Activated T-cell treated with anti-CD3 and anti-CD28 coated beads, Interleukin-2, amount 50 U/mL, for 48 hours (primary cell): ENCODE measurements around the gene KCNH1.

Experiments used
- DNase-seq, 2 experiments: peaks; one replicate each; pipeline ENCODE4 v3.0.0-alpha.2; 2020

The KCNH1 gene

DNA sequence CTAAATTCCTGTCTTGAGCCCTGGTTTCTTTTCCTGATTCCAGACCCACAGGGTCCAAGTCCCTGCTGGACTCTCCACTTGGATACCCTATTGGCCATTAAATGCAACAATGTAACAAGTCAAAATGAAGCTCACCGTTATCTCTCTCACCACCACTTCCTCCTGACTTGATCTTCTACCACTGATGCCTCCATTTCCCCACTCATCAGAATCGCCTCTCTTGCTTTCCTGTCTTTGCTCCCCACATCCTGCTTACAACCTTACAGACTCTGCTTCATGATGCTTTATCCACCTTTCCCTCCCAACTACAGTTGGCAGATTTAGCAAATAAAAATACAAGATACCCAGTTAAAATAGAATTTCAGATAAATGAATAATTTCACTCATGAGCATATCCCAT, 343.8 kb downstream of the KCNH1 start:
- no peak for DNase-seq

DNA sequence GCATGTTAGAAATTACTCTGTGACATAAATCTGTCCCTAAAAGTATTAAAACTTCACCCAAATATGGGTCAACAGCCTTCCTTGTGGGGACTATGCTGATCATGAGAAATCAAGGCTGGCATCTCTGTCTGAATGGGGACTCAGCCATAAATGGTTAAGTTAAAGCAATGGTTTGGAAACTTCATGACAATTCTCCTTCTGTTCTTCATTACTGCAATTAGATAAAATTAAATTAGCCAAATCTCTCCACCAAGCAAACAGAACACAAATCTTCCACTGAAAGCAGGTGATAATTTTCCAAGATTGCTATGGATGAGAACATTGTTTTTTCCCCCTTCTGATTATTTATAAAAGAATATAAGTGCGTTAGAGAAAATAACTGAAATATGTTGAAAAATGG, 346.1 kb downstream of the KCNH1 start:
- DNase-seq = no peak

DNA sequence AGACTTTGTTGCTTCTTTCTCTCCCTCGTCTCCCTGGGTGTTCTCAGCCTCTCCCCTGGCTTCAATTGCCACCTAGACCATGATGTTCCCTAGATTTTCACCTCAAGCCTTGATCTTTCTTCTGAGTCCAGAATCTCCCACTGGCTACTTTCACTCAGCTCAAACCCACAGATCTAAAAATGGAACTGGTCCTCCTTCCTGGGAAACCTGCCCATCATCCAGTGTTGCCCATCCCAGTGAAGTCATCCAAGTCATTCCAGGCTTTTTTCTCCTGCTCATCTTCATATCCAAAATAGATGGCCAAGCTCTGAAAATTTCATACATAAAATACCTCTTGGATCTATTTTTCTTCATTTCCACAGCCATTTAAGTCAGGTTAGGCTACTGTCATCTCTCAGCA, 347.4 kb downstream of the KCNH1 start:
- DNase-seq = no peak

DNA sequence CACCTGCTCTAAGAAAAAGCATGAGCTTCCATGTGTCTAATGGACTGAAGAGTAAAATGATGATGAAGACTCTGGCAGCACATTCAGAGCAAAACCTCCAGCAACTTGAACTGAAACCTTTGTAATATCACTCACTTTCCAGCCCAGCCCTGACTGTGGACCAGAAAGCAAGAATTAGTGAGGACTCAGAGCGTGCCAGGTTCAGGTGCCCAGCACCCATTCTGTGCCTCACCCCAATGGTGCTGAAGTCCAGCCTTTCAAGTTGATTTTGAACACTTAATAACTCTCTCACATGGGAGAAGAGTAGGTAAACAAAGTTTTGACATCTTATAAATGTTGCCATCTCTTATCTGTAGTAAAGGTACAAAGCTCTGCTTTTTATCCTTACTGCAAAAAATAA, 350.0 kb downstream of the KCNH1 start:
- DNase-seq = no peak

DNA sequence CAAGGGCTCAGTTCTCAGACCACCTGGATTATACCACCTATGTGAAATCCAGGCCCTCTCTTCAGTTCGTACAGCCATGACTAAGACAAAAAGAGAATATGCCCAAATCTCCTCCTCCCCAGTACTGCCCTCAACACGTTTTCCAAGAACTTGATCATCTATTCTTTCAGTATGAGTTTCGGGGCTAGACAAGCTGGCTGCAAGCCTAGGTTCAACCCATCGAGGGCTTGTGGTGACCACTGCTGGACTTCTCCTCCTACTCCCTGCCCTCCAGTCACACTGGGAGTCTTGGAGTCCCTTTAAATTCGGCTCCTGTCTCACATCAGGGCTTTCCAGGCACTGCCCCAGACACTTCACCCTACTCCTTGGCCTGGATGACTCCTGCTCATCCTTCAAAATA, 352.3 kb downstream of the KCNH1 start:
- DNase-seq = no peak

DNA sequence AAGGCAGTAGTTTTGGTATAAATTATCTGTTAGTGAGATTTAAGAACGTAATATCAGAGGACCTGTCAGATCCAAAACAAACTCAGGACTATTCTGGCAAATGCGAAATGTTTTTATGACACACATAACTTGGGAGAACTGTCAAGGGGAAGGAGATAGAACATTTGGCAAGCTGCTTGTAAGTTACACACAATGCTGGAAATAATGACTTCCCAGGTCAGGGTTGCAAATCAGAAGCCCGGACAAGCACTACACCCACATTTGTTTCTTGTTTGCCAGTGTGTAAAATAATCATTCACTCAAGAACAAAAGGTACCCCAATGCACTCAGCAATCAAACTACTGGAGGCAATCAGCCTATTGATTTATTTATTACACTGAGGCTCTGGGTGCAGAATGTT, 354.7 kb downstream of the KCNH1 start:
- no peak for DNase-seq

DNA sequence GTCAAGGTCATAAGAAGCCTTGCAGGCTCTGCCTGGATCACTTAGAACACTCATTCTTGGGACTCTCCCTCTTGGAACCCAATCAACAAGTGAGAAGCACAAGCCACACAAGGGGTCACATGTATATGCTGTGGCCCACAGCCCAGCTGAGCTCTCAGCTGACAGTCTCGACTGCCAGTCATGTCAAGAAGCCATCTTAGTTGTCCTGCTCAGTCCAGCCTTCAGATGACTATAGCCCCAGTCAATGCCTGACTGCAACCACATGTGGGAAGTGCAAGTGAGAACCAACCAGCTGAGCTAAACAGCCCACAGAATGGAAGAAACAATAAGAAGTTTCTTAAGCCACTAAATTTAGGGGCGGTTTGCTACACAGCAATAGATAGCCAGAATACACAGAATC, 356.0 kb downstream of the KCNH1 start:
- DNase-seq = no peak

DNA sequence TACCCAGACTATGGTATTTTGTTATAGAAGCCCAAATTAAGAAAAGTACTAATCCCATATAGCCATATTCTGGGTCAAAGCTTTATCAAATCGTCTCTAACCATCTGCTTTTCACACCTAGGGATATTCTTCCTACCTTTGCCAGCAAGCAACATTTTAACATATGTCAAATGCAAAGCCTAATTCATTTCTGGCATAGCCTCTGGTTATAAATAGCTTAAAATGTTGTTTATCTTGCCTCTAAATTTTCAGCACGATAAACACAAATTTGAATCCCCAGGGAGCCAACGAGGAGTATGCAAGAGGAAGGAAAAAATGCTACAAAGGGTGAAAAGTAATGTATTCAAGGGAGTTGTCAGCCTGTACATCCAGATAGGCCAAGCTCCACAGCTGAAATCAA, 357.2 kb downstream of the KCNH1 start:
- DNase-seq = no peak

DNA sequence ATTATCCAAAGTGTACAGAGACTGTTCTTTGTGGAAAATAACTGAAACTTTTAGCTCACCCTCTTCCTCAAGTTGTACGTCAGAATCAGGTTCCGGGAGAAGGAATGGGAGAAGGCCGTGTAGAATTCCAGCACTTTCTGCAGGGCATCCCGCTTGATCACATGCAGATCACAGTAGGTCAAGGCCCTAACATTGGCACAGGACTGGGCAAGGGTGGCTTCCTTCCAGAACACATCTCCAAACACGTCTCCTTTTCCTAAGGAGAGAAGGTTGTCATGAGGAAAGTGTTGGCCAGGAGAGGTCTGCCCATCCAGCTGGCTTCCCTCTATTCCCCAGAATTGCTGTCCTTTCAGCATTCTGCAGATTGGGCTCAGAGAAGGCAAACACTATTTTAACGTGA, 358.7 kb downstream of the KCNH1 start:
- no peak for DNase-seq

DNA sequence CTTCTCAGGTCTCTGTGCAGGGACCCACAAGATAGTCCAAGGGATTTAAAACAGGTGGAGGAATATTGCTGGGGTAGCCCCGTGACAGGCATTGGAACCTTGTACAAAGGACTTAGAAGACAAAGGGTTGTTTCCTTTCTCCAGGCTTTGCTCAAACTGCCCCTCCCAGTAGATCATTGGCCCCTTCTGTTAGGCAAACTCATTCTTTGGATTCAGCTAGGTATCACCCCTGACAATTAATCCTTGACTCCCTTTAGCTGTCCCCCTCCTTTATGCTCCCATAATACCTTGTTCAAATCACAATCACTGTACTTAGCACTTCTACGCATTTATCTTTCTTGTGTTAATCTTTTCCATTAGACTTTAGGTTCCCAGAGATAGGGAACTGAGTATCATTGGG, 360.5 kb downstream of the KCNH1 start:
- DNase-seq = no peak

DNA sequence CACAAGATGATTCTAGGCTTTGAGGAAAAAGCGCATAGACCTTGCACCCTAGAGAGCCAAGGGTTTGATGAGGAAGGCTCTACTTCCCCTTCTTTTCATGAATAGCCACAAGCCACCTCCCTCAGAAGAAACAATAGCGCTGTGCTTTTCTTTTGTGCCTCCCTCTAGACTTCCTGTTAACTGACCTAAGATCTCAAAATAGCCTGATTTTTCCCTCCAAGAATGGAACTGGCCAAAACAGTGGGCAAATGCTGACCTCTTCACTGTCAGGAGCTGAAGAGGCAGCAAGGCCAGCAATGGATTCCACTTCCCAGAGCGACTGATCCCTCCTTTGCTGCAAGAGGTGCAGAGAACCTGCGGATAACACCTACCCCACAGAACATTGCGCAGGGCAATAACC, 362.8 kb downstream of the KCNH1 start:
- no peak for DNase-seq

DNA sequence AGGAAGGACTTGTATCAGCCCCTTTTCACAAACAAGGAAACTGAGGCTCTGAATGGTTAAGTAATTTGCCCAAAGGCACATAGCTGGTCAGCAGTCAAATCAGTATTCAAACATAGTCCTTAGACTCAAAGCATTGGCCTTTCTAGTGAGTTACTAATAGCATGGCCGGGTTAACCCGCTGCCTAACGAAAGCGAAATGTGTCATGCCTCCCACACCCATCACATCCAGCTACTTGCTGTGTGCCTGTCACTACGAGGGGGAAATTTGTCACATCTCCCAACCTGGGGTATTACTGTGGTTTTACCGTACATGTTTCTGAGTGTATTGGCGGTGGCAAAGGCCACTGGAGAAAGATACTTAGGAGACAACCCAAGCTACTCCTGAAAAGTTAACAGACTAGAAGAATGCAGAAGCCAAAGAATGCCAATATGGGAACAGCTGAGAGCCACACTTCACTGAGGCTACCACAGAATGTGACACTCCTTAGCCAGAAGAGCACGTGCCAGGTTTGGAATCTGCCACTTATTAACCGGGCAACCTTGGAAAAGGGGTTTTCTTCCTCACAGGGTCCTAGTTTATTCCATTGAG, 363.5 kb downstream of the KCNH1 start:
- no peak for DNase-seq

DNA sequence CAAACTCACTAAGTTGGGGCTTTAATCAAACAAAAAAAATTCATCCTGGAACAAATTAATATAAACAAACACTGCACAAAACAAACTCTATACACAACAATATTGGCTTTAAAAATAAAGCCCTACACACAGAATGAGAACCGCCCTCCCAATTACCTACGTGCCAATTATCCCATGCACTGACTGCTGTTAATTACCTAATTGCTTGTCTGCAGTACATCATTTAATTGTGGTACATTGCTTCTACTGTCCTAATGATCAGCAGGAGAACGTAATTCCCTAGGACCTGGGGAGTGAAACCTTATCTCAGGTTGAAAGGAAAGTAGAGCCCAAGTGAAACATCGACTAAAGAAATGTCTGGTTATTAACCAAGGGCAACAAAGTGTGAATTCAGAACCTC, 364.5 kb downstream of the KCNH1 start:
- no peak for DNase-seq

DNA sequence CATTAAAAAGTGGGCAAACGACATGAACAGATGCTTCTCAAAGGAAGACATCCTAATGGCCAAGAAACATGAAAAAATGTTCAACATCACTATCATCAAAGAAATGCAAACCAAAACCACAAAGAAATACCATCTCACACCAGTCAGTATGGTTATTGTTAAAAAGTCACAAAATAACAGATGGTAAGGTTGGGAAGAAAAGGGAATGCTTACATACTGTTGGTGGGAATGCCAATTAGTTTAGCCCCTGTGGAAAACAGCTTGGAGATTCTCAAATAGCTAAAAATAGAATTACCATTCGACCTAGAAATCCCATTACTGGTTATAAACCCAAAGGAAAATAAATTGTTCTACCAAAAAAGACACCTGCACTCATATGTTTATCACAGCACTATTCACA, 369.4 kb downstream of the KCNH1 start:
- DNase-seq = no peak

DNA sequence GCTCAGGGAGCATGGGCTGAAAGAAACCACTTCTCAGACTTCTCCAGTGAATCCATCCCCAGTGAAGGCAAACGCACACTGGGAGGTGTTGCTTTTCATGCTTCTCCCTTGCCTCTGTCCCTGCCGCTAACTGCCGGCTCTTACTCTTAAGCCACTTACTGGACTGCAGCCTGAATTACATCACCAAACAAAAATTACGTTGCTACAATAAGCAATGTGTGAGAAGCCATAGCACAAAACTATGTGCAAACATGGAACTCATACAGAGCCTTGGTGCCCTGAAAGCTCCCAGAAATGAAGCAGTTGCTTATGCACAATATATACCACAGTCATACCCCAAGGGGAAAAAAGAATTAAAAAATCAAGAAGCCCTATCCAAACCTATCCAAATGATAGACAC, 375.2 kb downstream of the KCNH1 start:
- no peak for DNase-seq

DNA sequence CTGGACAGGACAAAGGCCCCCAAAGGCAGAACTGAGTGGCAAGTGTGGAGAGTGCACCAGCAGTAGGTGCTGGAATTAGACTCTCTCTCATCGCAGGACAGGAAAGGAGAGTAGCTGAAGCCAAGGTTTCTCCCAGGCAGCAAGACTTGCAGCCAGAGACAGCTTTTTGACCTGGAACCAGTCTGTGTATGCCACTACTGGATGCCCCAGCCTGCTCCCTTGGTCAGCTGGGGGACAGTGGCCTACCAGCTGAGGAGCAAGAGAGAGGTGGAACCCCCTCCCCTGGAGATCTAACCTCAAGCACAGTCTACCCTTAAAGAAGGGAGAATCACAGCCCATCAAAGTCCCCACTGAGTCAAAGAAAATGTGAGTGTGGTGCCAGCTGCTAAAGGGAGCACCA, 375.7 kb downstream of the KCNH1 start:
- no peak for DNase-seq

DNA sequence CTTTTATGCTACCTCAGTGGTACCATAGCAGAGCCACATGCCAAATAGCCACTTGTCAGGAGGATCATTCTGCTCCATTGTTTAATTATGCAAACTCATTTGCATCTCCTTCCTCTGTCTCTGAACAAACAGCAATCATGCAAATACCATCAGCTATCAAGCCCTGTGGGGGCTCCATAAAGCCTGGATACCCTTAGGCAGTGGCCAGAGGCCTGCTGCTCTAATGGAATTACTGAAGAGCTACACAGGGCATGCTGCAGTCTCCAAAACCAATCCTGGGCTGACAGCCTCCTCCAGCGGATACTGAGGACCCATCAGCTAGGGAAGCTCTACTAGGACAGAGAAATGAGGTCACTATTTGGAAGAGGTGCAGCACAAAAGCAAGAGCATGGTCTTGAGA, 376.3 kb downstream of the KCNH1 start:
- no peak for DNase-seq

DNA sequence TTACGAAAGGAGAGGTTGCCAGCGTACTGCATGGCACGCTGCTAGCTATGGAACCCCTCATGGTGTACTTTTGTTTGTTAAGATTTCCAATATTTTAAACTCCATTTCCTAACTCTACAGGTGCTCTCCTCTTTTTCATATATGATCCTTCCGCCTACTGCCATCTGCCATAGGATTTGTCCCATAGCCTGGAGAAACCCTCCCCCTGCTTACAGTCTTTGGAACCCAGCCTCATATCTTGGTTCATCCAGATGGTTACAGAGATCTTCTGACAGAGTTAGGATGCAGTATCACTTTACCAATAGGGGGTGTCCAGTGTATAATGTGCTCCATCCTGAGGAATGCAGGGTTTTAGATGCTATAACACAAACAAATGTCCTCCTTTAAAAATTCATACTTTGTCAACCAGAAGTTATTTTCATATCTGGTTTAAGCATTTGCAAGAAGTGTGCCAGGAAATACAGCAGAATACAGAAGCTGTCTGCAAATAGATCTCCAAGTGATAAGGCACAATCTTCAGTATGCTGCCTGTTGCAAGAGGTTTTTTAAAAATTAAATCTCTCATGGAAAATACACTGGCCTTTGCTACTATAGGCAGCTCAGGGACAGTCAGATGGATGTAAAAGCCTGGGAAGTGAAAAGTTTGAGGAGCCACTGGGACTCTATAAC, 377.8 kb downstream of the KCNH1 start:
- no peak for DNase-seq

DNA sequence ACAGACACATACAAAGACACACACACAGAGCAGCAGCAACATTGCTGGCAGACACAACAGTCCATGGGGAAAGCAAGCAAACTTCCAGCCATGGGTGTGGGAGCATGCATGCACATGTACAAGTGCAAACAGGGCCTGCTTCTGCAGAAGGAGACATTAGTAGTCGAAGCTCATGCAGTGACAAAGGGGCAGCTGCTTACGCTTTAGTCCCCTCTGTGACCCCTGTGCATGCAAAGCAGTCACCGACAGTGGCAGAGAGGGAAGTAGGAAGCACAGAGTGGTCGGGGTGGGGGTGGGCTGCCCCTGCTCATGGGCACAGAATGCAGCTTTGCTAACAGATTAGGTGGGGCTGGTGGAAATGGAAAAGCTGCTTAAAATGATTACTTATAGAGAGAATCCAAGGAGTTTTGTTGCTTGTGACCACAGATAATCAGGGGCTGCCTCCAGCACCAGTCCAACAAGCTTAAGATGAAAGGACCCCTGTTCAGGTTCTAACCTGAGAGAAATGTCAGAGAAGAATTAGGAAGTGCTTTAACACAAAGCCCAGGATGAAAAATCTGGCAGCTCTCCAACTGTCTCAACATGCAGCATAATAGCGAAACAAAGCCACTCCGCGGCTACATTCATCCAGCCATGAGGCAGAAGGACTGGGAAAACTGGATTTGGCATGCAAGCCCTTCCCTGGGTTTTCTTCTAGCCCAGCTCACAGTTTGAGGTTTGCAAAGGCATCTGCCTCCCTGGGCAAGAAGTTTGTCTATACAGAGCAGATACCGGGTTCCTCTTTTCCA, 378.9 kb downstream of the KCNH1 start:
- no peak for DNase-seq

DNA sequence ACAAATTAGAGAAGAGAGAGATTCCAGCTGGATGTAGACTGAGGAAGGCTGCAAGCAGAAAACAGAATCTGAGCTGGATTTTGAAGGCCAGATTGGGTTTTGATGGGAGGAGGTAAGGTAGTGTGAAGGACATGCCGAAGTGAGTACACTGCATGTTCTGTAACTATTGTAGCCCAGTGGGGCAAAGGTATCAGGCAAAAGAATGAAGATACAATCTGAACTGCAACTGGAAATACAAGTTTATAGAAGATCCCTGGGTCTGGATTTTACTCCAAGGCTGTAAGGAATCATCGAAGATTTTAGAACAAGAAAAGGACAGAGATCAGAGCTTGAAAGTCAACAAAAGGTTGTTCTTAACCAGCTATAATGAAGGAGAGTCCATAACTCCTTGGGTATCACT, 382.0 kb downstream of the KCNH1 start:
- DNase-seq = no peak

DNA sequence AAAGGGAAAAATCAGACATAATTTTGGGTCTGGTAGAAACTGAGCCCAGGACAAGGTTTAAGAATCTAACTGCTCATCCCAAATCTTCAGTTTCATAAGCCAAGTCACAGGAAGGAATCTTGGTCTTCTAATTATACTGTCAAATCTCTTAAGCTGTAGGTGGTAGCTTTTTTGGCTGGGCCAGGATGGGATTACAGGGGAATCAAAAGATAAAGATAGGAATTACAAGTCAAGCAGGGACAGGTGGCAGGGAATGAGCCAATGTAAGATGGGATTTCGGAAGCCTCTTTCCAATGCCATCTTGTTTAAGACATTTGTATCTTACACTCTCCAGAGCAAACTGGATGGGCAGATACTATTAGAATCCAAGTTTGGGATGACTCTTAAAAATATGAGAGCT, 383.5 kb downstream of the KCNH1 start:
- no peak for DNase-seq

DNA sequence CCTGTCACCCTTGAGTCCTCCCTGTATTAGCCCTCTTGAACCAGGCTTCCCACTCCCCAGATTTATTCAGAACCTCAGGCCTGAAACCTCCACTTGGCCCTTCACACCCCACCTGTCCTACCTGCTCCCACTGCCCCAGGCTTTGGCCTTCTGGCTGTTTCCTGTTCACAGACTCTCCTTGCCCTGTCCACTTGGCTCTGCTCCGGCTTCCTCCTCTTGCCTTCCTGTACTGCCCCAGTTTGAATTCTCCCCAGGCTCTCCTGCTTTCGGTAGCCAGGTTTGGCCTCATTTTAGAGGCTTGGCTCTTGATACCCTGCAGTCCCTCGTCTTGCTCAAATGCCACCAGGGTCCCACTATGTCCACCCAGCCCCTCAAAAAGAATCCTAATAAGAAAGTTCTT, 385.2 kb downstream of the KCNH1 start:
- no peak for DNase-seq

DNA sequence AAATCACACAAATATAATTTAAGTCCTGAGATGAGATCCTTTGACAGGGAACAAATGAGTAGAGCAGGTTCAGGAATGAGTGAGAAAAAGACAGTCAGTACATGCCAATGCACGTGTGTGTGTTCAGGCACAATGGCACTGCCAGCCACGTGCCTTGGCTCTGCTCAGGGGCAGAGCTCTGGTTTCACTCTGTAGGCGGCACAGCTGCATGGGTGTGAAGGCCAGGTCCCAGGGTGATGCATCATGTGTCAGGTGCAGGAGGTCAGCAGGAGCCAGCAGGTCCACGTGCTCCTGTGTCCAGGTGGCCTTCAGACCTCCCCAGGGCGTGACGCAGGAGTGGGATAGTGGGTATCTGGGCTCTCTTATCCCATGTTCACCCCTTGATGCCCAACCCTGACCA, 386.1 kb downstream of the KCNH1 start:
- no peak for DNase-seq

DNA sequence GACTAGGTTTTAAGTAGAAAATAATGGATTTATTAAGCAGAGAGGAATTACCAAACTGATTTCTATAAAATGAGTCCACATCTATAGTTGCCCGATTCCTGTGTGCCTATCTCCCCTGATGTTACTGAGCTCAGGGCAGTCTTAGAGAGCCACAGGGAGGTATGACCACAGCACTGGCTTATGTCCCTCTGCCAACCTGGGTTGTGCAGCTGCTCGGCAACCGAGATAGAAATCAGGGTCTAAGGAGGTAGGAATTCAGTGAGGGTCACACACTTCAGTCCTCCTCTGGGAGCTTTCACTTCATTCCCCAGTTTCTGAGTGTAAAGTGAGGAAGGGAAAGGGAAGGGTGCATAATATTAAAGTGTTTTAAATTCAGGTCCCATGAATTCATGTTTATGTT, 386.8 kb downstream of the KCNH1 start:
- no peak for DNase-seq
